Right ventricle myocardium inferior (tissue), 1 donor: ENCODE results near the gene PTGDS. TPM values are rescaled to one million over a fixed set of nuclear protein-coding genes. Genes with fewer than 3 reads are reported as not detected.

ENCODE experiments used
- ATAC-seq: fragments of 200-7000 bp; cut with Tn5 transposase; one replicate; pipeline ENCODE4 v1.9.1; 2020; ENCODE audit warnings: mild to moderate bottlenecking, moderate library complexity
- DNase-seq: peaks from one replicate; pipeline ENCODE4 v3.0.0; 2021; ENCODE audit errors: missing footprints
- intact Hi-C: fragments of 100-400 bp; cut with DNase I; formaldehyde crosslinking; loops from one replicate; pipeline ENCODE4 v1.11.0; 2022
- total RNA-seq: library from RNA; stranded (reverse); fragmentation: NEBNext Ultra II Directional; extraction: Animal tissue kit (Norgen Biotek cat#: 25700); gene quantifications from one replicate; pipeline ENCODE4 v1.2.1, GENCODE V29; 2021
- donor health status: DM: no; HTN: yes; CAD: no; lungs with severe emphysema.

Gene PTGDS
- total RNA-seq, 1 donor from 2014 or later = 6,282 TPM

- ATAC-seq (no peak), DNase-seq (peak; percentile 53)
- intact Hi-C loops = no loop called here
These were observed 22.8 kb upstream of the PTGDS start for GRCh38 chr9:136954270-136955083.

GRCh38 chr9:136955202-136955942, 21.9 kb upstream of the PTGDS start:
- DNase-seq = peak; percentile 55
- intact Hi-C loops = no loop called here
- no peak for ATAC-seq

GRCh38 chr9:136955943-136956335, 21.4 kb upstream of the PTGDS start:
- intact Hi-C loops = no loop called here
- DNase-seq = peak; percentile 68
- ATAC-seq = no peak

- no peak for ATAC-seq
- intact Hi-C loops = no loop called here
These were observed 20.7 kb upstream of the PTGDS start for GRCh38 chr9:136956604-136957003.

GRCh38 chr9:136957461-136957860, 19.8 kb upstream of the PTGDS start:
- DNase-seq (no peak), ATAC-seq (no peak)
- intact Hi-C loops = no loop called here

More at GRCh38 chr9:136956604-136957003, 20.7 kb upstream of the PTGDS start:
- no peak for DNase-seq

- DNase-seq (no peak), ATAC-seq (no peak)
- intact Hi-C loops = no loop called here
These were observed 19.4 kb upstream of the PTGDS start for GRCh38 chr9:136957901-136958300.

GRCh38 chr9:136958473-136958872, 18.8 kb upstream of the PTGDS start:
- ATAC-seq (no peak), DNase-seq (no peak)
- intact Hi-C loops = no loop called here

GRCh38 chr9:136958898-136959850, 18.1 kb upstream of the PTGDS start:
- DNase-seq = no peak
- no peak for ATAC-seq
- intact Hi-C loops = no loop called here

GRCh38 chr9:136960212-136960937, 16.9 kb upstream of the PTGDS start:
- intact Hi-C loops = no loop called here
- DNase-seq = no peak
- ATAC-seq = no peak

- intact Hi-C loops = no loop called here
- DNase-seq = no peak
- ATAC-seq = no peak
These were observed 16.4 kb upstream of the PTGDS start for GRCh38 chr9:136960938-136961275.

GRCh38 chr9:136961279-136962065, 15.8 kb upstream of the PTGDS start:
- ATAC-seq (peak; percentile 88), DNase-seq (no peak)
- intact Hi-C loops = no loop called here

GRCh38 chr9:136962163-136962562, 15.1 kb upstream of the PTGDS start:
- intact Hi-C loops = no loop called here
- DNase-seq (no peak), ATAC-seq (no peak)

- no peak for ATAC-seq
- intact Hi-C loops = no loop called here
- DNase-seq = no peak
These were observed 14.5 kb upstream of the PTGDS start for GRCh38 chr9:136962701-136963248.

- ATAC-seq (no peak), DNase-seq (no peak)
- intact Hi-C loops = no loop called here
These were observed 14.0 kb upstream of the PTGDS start for GRCh38 chr9:136963341-136963740.

GRCh38 chr9:136963751-136964150, 13.6 kb upstream of the PTGDS start:
- ATAC-seq = no peak
- intact Hi-C loops = no loop called here
- no peak for DNase-seq

GRCh38 chr9:136964171-136964689, 13.1 kb upstream of the PTGDS start:
- DNase-seq (no peak), ATAC-seq (no peak)

GRCh38 chr9:136964833-136965422, 12.4 kb upstream of the PTGDS start:
- DNase-seq (no peak), ATAC-seq (no peak)
- intact Hi-C loops = no loop called here

More at GRCh38 chr9:136964171-136964689, 13.1 kb upstream of the PTGDS start:
- intact Hi-C loops = no loop called here
